HEK293 (cell line): ENCODE measurements around the gene TNFAIP3.

ENCODE experiments used
- EGR2 ChIP-seq: fragments of 450-650 bp; formaldehyde crosslinking; IDR thresholded peaks from 2 replicates; pipeline ENCODE4 v1.5.1; 2016; ENCODE audit warnings: low read depth, missing biosample characterization, missing genetic modification characterization
- OVOL3 ChIP-seq: fragments of 450-650 bp; formaldehyde crosslinking; IDR thresholded peaks from 2 replicates; pipeline ENCODE4 v1.5.1; 2016; ENCODE audit warnings: missing biosample characterization, missing genetic modification characterization
- SALL2 ChIP-seq: fragments of 450-650 bp; formaldehyde crosslinking; IDR thresholded peaks from 2 replicates; pipeline ENCODE4 v1.5.0; 2017; ENCODE audit warnings: missing biosample characterization, mild to moderate bottlenecking, missing genetic modification characterization, borderline replicate concordance
- WT1 ChIP-seq: fragments of 450-650 bp; formaldehyde crosslinking; IDR thresholded peaks from 2 replicates; pipeline ENCODE4 v1.5.1; 2016; ENCODE audit warnings: missing biosample characterization, missing genetic modification characterization
- ZBTB48 ChIP-seq: fragments of 450-650 bp; formaldehyde crosslinking; IDR thresholded peaks from 2 replicates; pipeline ENCODE4 v1.5.1; 2016; ENCODE audit warnings: missing biosample characterization, missing genetic modification characterization
- ZFP69B ChIP-seq: fragments of 450-650 bp; formaldehyde crosslinking; IDR thresholded peaks from 2 replicates; pipeline ENCODE4 v1.5.1; 2016; ENCODE audit warnings: missing biosample characterization, missing genetic modification characterization
- ZNF112 ChIP-seq: fragments of 450-650 bp; formaldehyde crosslinking; IDR thresholded peaks from 2 replicates; pipeline ENCODE4 v1.5.0; 2017; ENCODE audit warnings: missing biosample characterization, missing genetic modification characterization
- ZNF146 ChIP-seq: fragments of 450-650 bp; formaldehyde crosslinking; IDR thresholded peaks from 2 replicates; pipeline ENCODE4 v1.5.1; 2016; ENCODE audit warnings: missing biosample characterization, missing genetic modification characterization
- ZNF157 ChIP-seq: fragments of 450-650 bp; formaldehyde crosslinking; IDR thresholded peaks from 2 replicates; pipeline ENCODE4 v1.5.1; 2016; ENCODE audit warnings: missing biosample characterization, missing genetic modification characterization
- ZNF211 ChIP-seq: fragments of 450-650 bp; formaldehyde crosslinking; IDR thresholded peaks from 2 replicates; pipeline ENCODE4 v1.5.1; 2016; ENCODE audit warnings: low read depth, missing biosample characterization, missing genetic modification characterization
- ZNF248 ChIP-seq: fragments of 450-650 bp; formaldehyde crosslinking; IDR thresholded peaks from 2 replicates; pipeline ENCODE4 v1.5.1; 2017; ENCODE audit warnings: missing biosample characterization, missing genetic modification characterization
- ZNF274 ChIP-seq, 2 experiments: fragments of 200-500 bp in 1 of 2; fragments of 450-650 bp in 1 of 2; sonication (Bioruptor generic) in 1 of 2; formaldehyde crosslinking in 1 of 2; IDR thresholded peaks; 2 replicates each; pipeline versions ENCODE4 v1.5.1 to v1.6.1; 2014 to 2016; ENCODE audit warnings: borderline replicate concordance in 1 of 2, inconsistent platforms in 1 of 2, low read length in 1 of 2, missing biosample characterization in 1 of 2, missing genetic modification characterization in 1 of 2
- ZNF311 ChIP-seq: fragments of 450-650 bp; formaldehyde crosslinking; IDR thresholded peaks from 2 replicates; pipeline ENCODE4 v1.5.1; 2017; ENCODE audit warnings: missing biosample characterization, missing genetic modification characterization, borderline replicate concordance
- ZNF426 ChIP-seq: fragments of 450-650 bp; formaldehyde crosslinking; IDR thresholded peaks from 2 replicates; pipeline ENCODE4 v1.5.1; 2017; ENCODE audit warnings: missing biosample characterization, missing genetic modification characterization, mild to moderate bottlenecking, inconsistent platforms, moderate library complexity
- ZNF501 ChIP-seq: fragments of 450-650 bp; formaldehyde crosslinking; IDR thresholded peaks from 2 replicates; pipeline ENCODE4 v1.5.1; 2016; ENCODE audit warnings: missing biosample characterization, missing genetic modification characterization
- ZNF530 ChIP-seq: fragments of 450-650 bp; formaldehyde crosslinking; IDR thresholded peaks from 2 replicates; pipeline ENCODE4 v1.5.1; 2016; ENCODE audit warnings: low read depth, missing biosample characterization, missing genetic modification characterization
- ZNF560 ChIP-seq: fragments of 450-650 bp; formaldehyde crosslinking; IDR thresholded peaks from 2 replicates; pipeline ENCODE4 v1.5.1; 2017; ENCODE audit warnings: missing biosample characterization, missing genetic modification characterization, borderline replicate concordance
- ZNF660 ChIP-seq: fragments of 450-650 bp; IDR thresholded peaks from 2 replicates; pipeline ENCODE4 v1.5.1; 2018; ENCODE audit warnings: missing biosample characterization, mild to moderate bottlenecking, missing genetic modification characterization
- ZNF677 ChIP-seq: fragments of 450-650 bp; IDR thresholded peaks from 2 replicates; pipeline ENCODE4 v1.5.0; 2018; ENCODE audit warnings: missing biosample characterization, mild to moderate bottlenecking, missing genetic modification characterization, moderate library complexity
- ZNF777 ChIP-seq: fragments of 450-650 bp; formaldehyde crosslinking; IDR thresholded peaks from 2 replicates; pipeline ENCODE4 v1.5.1; 2017; ENCODE audit warnings: missing biosample characterization, missing genetic modification characterization, borderline replicate concordance
- ZNF791 ChIP-seq: fragments of 450-650 bp; formaldehyde crosslinking; IDR thresholded peaks from 2 replicates; pipeline ENCODE4 v1.5.1; 2016; ENCODE audit warnings: missing biosample characterization, missing genetic modification characterization
- ZXDB ChIP-seq: fragments of 450-650 bp; formaldehyde crosslinking; IDR thresholded peaks from 2 replicates; pipeline ENCODE4 v1.5.1; 2016; ENCODE audit warnings: missing biosample characterization, missing genetic modification characterization
- TF ChIP-seq, protein P1 (sequence below): fragments of 450-650 bp; IDR thresholded peaks from 2 replicates; pipeline ENCODE4 v1.5.1; 2018; ENCODE audit warnings: missing biosample characterization, mild to moderate bottlenecking, missing genetic modification characterization
- TF ChIP-seq, protein P2 (sequence below): fragments of 450-650 bp; formaldehyde crosslinking; IDR thresholded peaks from 2 replicates; pipeline ENCODE4 v1.5.1; 2017; ENCODE audit warnings: missing biosample characterization, missing genetic modification characterization
- TF ChIP-seq, protein P3 (sequence below): fragments of 450-650 bp; formaldehyde crosslinking; IDR thresholded peaks from 2 replicates; pipeline ENCODE4 v1.5.1; 2016; ENCODE audit warnings: missing biosample characterization, missing genetic modification characterization
- TF ChIP-seq, protein P4 (sequence below): fragments of 450-650 bp; formaldehyde crosslinking; IDR thresholded peaks from 2 replicates; pipeline ENCODE4 v1.5.1; 2016; ENCODE audit warnings: missing biosample characterization, missing genetic modification characterization, borderline replicate concordance
- TF ChIP-seq, protein P5 (sequence below): fragments of 450-650 bp; formaldehyde crosslinking; IDR thresholded peaks from 2 replicates; pipeline ENCODE4 v1.5.1; 2016; ENCODE audit warnings: missing biosample characterization, missing genetic modification characterization
- TF ChIP-seq, protein P6 (sequence below): fragments of 450-650 bp; formaldehyde crosslinking; IDR thresholded peaks from 2 replicates; pipeline ENCODE4 v1.5.1; 2017; ENCODE audit warnings: missing biosample characterization, missing genetic modification characterization
- TF ChIP-seq, protein P7 (sequence below): fragments of 450-650 bp; formaldehyde crosslinking; IDR thresholded peaks from 2 replicates; pipeline ENCODE4 v1.5.1; 2016; ENCODE audit warnings: missing biosample characterization, missing genetic modification characterization

TNFAIP3 gene

DNA sequence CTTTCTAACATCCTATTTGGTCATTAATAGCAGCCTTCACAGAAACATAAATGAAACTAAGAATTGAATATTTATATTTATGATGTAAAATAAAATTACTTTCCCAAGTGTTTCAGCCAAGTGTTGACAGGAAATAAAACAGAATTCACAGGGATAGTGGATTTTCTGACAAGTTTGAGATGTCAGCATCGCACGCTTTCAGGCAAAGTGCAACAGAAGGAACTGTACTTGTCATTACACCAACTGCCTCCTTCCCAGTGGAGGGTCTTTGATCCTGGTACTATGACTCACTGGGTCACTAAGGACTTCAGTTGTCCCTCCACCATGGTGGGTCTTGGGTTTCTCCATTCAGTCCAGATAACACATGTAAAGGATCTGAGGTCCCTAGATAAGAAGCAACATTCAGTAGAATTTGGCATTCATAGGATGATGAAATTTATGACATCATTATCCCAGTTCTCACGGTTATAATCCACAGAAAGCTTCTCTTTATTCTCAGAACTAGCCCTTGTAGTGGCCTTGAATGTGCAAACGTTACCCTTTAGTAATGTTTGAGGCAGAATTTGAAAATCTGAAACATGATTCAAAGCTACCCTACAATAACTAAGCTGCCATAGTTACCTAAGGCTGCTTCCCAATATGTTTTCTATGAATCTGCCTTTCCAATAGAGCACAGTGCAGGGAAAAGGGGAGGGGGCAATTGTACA lies 3.8 kb upstream of the TNFAIP3 start (continued):
- no peak for TF ChIP-seq ZNF791 (tag by site-specific recombination)
- TF ChIP-seq, protein P1, sequence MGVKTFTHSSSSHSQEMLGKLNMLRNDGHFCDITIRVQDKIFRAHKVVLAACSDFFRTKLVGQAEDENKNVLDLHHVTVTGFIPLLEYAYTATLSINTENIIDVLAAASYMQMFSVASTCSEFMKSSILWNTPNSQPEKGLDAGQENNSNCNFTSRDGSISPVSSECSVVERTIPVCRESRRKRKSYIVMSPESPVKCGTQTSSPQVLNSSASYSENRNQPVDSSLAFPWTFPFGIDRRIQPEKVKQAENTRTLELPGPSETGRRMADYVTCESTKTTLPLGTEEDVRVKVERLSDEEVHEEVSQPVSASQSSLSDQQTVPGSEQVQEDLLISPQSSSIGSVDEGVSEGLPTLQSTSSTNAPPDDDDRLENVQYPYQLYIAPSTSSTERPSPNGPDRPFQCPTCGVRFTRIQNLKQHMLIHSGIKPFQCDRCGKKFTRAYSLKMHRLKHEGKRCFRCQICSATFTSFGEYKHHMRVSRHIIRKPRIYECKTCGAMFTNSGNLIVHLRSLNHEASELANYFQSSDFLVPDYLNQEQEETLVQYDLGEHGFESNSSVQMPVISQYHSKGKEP = no peak
- peak; percentile 81 for TF ChIP-seq ZNF660 (tag by site-specific recombination)
- TF ChIP-seq, protein P2, sequence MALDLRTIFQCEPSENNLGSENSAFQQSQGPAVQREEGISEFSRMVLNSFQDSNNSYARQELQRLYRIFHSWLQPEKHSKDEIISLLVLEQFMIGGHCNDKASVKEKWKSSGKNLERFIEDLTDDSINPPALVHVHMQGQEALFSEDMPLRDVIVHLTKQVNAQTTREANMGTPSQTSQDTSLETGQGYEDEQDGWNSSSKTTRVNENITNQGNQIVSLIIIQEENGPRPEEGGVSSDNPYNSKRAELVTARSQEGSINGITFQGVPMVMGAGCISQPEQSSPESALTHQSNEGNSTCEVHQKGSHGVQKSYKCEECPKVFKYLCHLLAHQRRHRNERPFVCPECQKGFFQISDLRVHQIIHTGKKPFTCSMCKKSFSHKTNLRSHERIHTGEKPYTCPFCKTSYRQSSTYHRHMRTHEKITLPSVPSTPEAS = no peak
- no peak for TF ChIP-seq WT1 (tag by site-specific recombination)
- TF ChIP-seq, protein P3, sequence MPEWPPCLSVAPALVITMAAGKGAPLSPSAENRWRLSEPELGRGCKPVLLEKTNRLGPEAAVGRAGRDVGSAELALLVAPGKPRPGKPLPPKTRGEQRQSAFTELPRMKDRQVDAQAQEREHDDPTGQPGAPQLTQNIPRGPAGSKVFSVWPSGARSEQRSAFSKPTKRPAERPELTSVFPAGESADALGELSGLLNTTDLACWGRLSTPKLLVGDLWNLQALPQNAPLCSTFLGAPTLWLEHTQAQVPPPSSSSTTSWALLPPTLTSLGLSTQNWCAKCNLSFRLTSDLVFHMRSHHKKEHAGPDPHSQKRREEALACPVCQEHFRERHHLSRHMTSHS (tag by site-specific recombination) = no peak
- no peak for TF ChIP-seq SALL2 (tag by site-specific recombination)
- no peak for TF ChIP-seq ZNF248 (tag by site-specific recombination)
- TF ChIP-seq, protein P4, sequence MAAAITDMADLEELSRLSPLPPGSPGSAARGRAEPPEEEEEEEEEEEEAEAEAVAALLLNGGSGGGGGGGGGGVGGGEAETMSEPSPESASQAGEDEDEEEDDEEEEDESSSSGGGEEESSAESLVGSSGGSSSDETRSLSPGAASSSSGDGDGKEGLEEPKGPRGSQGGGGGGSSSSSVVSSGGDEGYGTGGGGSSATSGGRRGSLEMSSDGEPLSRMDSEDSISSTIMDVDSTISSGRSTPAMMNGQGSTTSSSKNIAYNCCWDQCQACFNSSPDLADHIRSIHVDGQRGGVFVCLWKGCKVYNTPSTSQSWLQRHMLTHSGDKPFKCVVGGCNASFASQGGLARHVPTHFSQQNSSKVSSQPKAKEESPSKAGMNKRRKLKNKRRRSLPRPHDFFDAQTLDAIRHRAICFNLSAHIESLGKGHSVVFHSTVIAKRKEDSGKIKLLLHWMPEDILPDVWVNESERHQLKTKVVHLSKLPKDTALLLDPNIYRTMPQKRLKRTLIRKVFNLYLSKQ (tag by site-specific recombination) = no peak
- no peak for TF ChIP-seq EGR2 (tag by site-specific recombination)
- TF ChIP-seq ZNF560 (tag by site-specific recombination) = no peak
- TF ChIP-seq ZNF311 = no peak
- no peak for TF ChIP-seq ZNF530 (tag by site-specific recombination)
- 0 out of 2 replicates have a peak, but pooled peaks have one; percentile 19 for TF ChIP-seq ZXDB (tag by site-specific recombination)
- TF ChIP-seq, protein P5, sequence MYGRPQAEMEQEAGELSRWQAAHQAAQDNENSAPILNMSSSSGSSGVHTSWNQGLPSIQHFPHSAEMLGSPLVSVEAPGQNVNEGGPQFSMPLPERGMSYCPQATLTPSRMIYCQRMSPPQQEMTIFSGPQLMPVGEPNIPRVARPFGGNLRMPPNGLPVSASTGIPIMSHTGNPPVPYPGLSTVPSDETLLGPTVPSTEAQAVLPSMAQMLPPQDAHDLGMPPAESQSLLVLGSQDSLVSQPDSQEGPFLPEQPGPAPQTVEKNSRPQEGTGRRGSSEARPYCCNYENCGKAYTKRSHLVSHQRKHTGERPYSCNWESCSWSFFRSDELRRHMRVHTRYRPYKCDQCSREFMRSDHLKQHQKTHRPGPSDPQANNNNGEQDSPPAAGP (tag by site-specific recombination) = no peak
- 0 out of 2 replicates have a peak, but pooled peaks have one; percentile 28 for TF ChIP-seq ZFP69B
- no peak for TF ChIP-seq OVOL3 (tag by site-specific recombination)
- TF ChIP-seq ZNF426 (tag by site-specific recombination) = no peak
- TF ChIP-seq, protein P6, sequence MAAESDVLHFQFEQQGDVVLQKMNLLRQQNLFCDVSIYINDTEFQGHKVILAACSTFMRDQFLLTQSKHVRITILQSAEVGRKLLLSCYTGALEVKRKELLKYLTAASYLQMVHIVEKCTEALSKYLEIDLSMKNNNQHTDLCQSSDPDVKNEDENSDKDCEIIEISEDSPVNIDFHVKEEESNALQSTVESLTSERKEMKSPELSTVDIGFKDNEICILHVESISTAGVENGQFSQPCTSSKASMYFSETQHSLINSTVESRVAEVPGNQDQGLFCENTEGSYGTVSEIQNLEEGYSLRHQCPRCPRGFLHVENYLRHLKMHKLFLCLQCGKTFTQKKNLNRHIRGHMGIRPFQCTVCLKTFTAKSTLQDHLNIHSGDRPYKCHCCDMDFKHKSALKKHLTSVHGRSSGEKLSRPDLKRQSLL (tag by site-specific recombination) = no peak
- TF ChIP-seq ZNF146 (tag by site-specific recombination) = no peak
- TF ChIP-seq ZNF157 = no peak
- TF ChIP-seq, protein P7, sequence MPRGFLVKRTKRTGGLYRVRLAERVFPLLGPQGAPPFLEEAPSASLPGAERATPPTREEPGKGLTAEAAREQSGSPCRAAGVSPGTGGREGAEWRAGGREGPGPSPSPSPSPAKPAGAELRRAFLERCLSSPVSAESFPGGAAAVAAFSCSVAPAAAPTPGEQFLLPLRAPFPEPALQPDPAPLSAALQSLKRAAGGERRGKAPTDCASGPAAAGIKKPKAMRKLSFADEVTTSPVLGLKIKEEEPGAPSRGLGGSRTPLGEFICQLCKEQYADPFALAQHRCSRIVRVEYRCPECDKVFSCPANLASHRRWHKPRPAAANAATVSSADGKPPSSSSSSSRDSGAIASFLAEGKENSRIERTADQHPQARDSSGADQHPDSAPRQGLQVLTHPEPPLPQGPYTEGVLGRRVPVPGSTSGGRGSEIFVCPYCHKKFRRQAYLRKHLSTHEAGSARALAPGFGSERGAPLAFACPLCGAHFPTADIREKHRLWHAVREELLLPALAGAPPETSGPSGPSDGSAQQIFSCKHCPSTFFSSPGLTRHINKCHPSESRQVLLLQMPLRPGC = no peak
- peak; percentile 76 for TF ChIP-seq ZBTB48 (tag by site-specific recombination)
- TF ChIP-seq ZNF677 (tag by site-specific recombination) = no peak
- TF ChIP-seq ZNF777 = no peak
- TF ChIP-seq ZNF112 (tag by site-specific recombination) = no peak
- TF ChIP-seq ZNF501 (tag by site-specific recombination) = no peak
- no peak for TF ChIP-seq ZNF211 (tag by site-specific recombination)
- TF ChIP-seq ZNF274 (IDR thresholded peaks at IDR 0.05; ENCODE audit: low read length) = no peak
- TF ChIP-seq ZNF274 (tag by site-specific recombination; IDR thresholded peaks at IDR 0.05; ENCODE audit: borderline replicate concordance) = no peak
